ENCODE results near the gene ARHGEF28. TPM values are rescaled to one million over a fixed set of nuclear protein-coding genes. Genes with fewer than 3 reads are reported as not detected.

The ARHGEF28 gene

DNA sequence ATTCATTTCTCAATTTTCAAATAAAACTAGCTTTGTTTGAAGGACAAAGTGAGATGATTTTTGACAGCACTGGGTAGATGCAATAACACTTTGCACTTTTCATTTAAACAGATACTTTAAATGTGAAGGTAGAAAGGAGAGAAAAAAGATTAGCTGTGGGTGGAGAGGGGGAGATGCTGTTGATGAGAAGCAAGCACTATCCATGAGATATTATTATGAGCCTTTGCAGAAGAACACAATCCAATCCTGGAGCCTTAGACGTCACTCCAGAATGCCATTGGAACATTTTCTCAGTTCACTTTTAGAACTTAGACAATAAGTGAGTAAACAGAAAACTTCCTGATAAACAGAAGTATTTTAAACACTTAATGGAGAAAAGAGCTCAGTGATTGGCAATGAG lies 351.1 kb downstream of the ARHGEF28 start:
- Histone ChIP-seq H3K9me3 (replicated peaks; ENCODE audit: low read length) (no peaks in the 10 kb centered on the region), H3K36me3 (ENCODE audit: insufficient read depth, low read length) (no peaks in the 10 kb centered on the region), H3K4me2 (ENCODE audit: low read length) (no peak overlapping the region), H3K27me3 (ENCODE audit: control insufficient read depth, insufficient read depth, low read length) (peaks cover 15% of the 10 kb centered on the region), H3K4me3 (ENCODE audit: low read length) (no peak overlapping the region), H3K4me1 (ENCODE audit: control insufficient read depth, insufficient read depth, low read length) (no peaks in the 10 kb centered on the region), H3K9ac (ENCODE audit: low read depth, low read length) (no peak overlapping the region)

DNA sequence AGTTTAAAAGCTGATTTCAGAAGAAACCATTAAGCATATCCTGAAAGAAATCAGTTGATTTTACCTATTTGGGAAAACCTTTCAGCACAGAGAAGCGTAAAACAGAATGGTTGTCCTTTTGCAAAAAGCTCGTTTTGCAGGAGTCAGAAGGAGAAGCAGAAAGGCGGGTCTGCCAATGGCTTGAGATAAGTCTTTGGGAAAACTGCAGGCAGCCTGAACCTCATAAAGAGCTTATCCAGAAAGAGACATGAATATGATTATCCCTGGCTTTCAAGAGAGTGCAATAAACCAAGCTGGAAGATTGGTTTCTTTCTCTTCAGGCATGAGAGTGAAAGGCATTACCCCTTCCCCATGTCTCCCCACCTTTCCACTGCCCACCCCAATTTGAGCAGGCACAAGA lies 353.3 kb downstream of the ARHGEF28 start:
- Histone ChIP-seq H3K9me3 (replicated peaks; ENCODE audit: low read length) (no peaks in the 10 kb centered on the region), H3K36me3 (ENCODE audit: insufficient read depth, low read length) (no peaks in the 10 kb centered on the region), H3K4me2 (ENCODE audit: low read length) (no peak overlapping the region), H3K4me1 (ENCODE audit: control insufficient read depth, insufficient read depth, low read length) (no peaks in the 10 kb centered on the region), H3K9ac (ENCODE audit: low read depth, low read length) (no peak overlapping the region), H3K4me3 (ENCODE audit: low read length) (no peak overlapping the region), H3K27me3 (ENCODE audit: control insufficient read depth, insufficient read depth, low read length) (peaks cover 19% of the 10 kb centered on the region)

DNA sequence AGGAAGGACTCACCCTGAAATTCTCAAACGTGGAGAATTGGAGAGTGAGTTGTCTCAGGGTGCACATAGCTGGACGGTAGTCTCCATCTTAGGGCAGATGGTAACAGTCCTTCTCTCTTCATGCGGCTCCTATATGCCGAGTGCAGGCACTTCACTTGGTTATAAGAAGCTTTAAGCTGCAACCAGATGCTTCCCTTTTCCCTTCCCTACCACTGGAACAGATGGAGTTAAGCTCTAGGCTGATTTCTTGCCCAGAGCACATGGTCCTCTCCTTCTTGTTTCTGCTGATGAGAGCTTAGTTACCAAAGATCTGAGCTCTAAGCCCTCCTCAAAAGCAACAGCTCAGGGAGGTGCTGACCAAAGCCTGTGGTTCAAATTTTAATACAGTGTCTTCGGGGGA lies 355.7 kb downstream of the ARHGEF28 start:
- H3K36me3 ChIP-seq (ENCODE audit: insufficient read depth, low read length) = no peaks in the 10 kb centered on the region
- no peak overlapping the region for H3K4me2 ChIP-seq (ENCODE audit: low read length)
- H3K9ac ChIP-seq (ENCODE audit: low read depth, low read length) = no peak overlapping the region
- H3K4me3 ChIP-seq (ENCODE audit: low read length) = no peak overlapping the region
- no peaks in the 10 kb centered on the region for H3K4me1 ChIP-seq (ENCODE audit: control insufficient read depth, insufficient read depth, low read length)
- no peaks in the 10 kb centered on the region for H3K9me3 ChIP-seq (replicated peaks; ENCODE audit: low read length)
- H3K27me3 ChIP-seq (ENCODE audit: control insufficient read depth, insufficient read depth, low read length) = peaks cover 17% of the 10 kb centered on the region

DNA sequence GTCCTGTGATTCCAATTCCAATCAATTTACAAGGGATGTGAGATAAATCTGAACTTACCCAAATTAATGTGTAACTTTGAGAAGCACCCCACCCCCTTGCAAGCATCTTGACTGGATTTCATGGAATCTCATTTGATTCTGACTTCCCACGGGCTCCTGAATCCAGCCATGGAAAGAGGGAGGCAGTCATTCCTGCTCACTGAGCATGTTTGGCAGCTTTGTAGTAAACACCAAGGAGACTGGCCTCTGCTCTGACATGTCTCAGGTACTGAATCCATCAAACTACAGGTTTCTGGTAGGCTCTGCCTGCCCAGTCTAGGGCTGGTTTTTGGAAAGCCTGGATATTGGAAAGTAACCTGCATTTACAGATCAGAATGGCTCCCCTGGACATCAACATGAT lies 357.6 kb downstream of the ARHGEF28 start:
- H3K9ac ChIP-seq (ENCODE audit: low read depth, low read length) = no peak overlapping the region
- H3K4me3 ChIP-seq (ENCODE audit: low read length) = no peak overlapping the region
- H3K36me3 ChIP-seq (ENCODE audit: insufficient read depth, low read length) = no peaks in the 10 kb centered on the region
- peaks cover 11% of the 10 kb centered on the region for H3K27me3 ChIP-seq (ENCODE audit: control insufficient read depth, insufficient read depth, low read length)
- H3K9me3 ChIP-seq (replicated peaks; ENCODE audit: low read length) = no peaks in the 10 kb centered on the region
- H3K4me1 ChIP-seq (ENCODE audit: control insufficient read depth, insufficient read depth, low read length) = no peaks in the 10 kb centered on the region
- no peak overlapping the region for H3K4me2 ChIP-seq (ENCODE audit: low read length)

DNA sequence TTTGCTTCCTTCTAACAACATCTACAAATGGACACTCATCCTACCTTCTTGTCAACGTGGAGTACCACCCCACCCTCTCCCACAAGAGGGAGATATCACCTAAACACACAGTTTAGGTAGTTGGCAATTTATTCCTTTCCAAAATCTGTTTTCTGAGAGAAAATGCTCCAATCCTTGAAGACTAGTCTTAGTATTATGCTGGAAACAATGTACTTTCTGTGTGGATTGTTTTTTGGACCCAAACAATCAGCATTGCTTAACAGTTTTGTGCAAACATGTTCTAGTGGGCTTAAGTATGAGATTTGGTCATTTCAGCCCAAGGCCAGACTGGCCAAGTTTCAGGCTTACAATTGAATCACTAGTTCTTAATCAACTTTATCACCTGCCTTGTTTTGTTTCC lies 359.1 kb downstream of the ARHGEF28 start:
- Histone ChIP-seq H3K4me1 (ENCODE audit: control insufficient read depth, insufficient read depth, low read length) (no peaks in the 10 kb centered on the region), H3K9me3 (replicated peaks; ENCODE audit: low read length) (no peaks in the 10 kb centered on the region), H3K27me3 (ENCODE audit: control insufficient read depth, insufficient read depth, low read length) (peaks cover 11% of the 10 kb centered on the region), H3K4me3 (ENCODE audit: low read length) (no peak overlapping the region), H3K36me3 (ENCODE audit: insufficient read depth, low read length) (no peaks in the 10 kb centered on the region), H3K9ac (ENCODE audit: low read depth, low read length) (no peak overlapping the region), H3K4me2 (ENCODE audit: low read length) (no peak overlapping the region)

DNA sequence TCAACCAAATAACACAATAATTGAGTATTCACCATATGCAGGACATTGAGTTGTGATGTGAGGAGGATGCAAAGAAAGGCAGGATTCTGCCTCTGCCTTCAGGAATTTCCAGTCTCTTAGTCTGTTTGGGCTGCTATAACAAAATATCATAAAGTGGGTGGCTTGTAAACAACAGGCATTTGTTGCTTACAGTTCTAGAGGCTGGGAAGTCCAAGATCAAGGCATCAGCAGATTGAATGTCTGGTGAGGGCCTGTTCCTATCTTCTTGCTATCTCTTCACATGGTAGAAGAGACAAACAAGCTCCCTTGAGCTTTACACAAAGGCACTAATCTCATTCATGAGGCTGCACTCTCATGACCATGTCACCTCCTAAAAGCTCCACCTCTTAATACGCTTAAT lies 360.7 kb downstream of the ARHGEF28 start:
- H3K36me3 ChIP-seq (ENCODE audit: insufficient read depth, low read length) = no peaks in the 10 kb centered on the region
- H3K4me2 ChIP-seq (ENCODE audit: low read length) = no peak overlapping the region
- H3K9ac ChIP-seq (ENCODE audit: low read depth, low read length) = no peak overlapping the region
- H3K4me1 ChIP-seq (ENCODE audit: control insufficient read depth, insufficient read depth, low read length) = no peaks in the 10 kb centered on the region
- no peak overlapping the region for H3K4me3 ChIP-seq (ENCODE audit: low read length)
- peaks cover 16% of the 10 kb centered on the region for H3K27me3 ChIP-seq (ENCODE audit: control insufficient read depth, insufficient read depth, low read length)
- H3K9me3 ChIP-seq (replicated peaks; ENCODE audit: low read length) = no peaks in the 10 kb centered on the region

DNA sequence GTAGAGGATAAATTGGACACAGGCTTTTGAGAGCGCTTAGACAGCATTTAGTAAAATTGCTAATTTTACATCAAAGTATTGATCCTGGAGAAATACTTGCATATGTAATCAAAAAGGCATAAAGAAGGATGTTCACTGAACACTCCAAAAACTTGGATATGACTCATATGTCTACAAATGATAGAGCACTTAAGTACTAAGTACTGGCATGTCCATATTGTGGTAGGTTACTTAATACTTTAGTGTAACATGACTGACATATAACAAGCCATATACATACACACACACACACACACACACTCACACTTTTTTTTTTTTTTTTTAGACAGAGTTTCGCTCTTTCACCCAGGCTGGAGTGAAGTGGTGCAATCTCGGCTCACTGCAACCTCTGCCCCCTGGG lies 361.9 kb downstream of the ARHGEF28 start:
- H3K4me2 ChIP-seq (ENCODE audit: low read length) = no peak overlapping the region
- no peaks in the 10 kb centered on the region for H3K4me1 ChIP-seq (ENCODE audit: control insufficient read depth, insufficient read depth, low read length)
- H3K27me3 ChIP-seq (ENCODE audit: control insufficient read depth, insufficient read depth, low read length) = peaks cover 17% of the 10 kb centered on the region
- H3K4me3 ChIP-seq (ENCODE audit: low read length) = no peak overlapping the region
- H3K36me3 ChIP-seq (ENCODE audit: insufficient read depth, low read length) = no peaks in the 10 kb centered on the region
- no peak overlapping the region for H3K9ac ChIP-seq (ENCODE audit: low read depth, low read length)
- H3K9me3 ChIP-seq (replicated peaks; ENCODE audit: low read length) = no peaks in the 10 kb centered on the region

DNA sequence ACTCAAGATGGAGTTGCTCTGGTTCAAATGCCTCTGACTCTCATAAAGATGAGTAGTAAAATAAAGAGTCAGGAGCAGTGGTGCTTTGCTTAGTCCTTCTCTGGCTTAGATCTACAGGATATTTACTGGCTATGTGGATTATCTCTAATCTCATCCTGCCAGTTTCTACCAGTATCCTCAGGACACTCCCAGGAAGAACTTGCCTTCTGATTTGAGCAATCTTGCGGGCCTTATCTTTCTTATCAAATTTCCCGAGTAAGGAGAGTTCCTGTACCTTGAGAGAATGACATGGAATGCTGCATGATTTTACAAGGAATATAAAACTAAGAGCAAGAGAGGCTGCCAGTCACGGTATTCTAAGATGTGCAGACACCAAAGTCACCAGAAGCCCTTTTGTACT lies 364.0 kb downstream of the ARHGEF28 start:
- H3K4me2 ChIP-seq (ENCODE audit: low read length) = no peak overlapping the region
- no peak overlapping the region for H3K4me3 ChIP-seq (ENCODE audit: low read length)

More for the DNA sequence above, 364.0 kb downstream of the ARHGEF28 start:
- H3K9me3 ChIP-seq (replicated peaks; ENCODE audit: low read length) = no peaks in the 10 kb centered on the region
- peaks cover 17% of the 10 kb centered on the region for H3K27me3 ChIP-seq (ENCODE audit: control insufficient read depth, insufficient read depth, low read length)
- H3K4me1 ChIP-seq (ENCODE audit: control insufficient read depth, insufficient read depth, low read length) = no peaks in the 10 kb centered on the region
- no peak overlapping the region for H3K9ac ChIP-seq (ENCODE audit: low read depth, low read length)
- no peaks in the 10 kb centered on the region for H3K36me3 ChIP-seq (ENCODE audit: insufficient read depth, low read length)

Small RNAs within 50 kb of the gene (small RNA-seq; reads per million reads assigned to genes)
- not detected for gene RNU7-196P
